OCI-M2 (cell line): ENCODE results near the gene MYLK3.
"Not testable (repeated sequence)": the region's sequence is repeated elsewhere in the genome, so short reads cannot be mapped to it uniquely, and the experiment has no call there.

Experiments used
- DNase-seq: peaks from one replicate; lab custom pipeline; 2025; ENCODE audit not compliant: unreplicated experiment; lab: John Stamatoyannopoulos, UW

MYLK3 gene

GRCh38 chr16:46690281-46691178 is 57.6 kb downstream of the MYLK3 start:
- DNase-seq = no peak

- peak; percentile 87 for DNase-seq
These were observed 58.5 kb downstream of the MYLK3 start, which contains the start of gene ORC6 for GRCh38 chr16:46689365-46690280. TSS of gene ORC6 (plus strand) at chr16:46689659. CDS start at chr16:46689706, 47 bp downstream.

- peak; percentile 87 for DNase-seq
These were observed 59.3 kb downstream of the MYLK3 start, which contains the start of gene VPS35 for GRCh38 chr16:46688654-46689364. TSS of gene VPS35 (minus strand) at chr16:46689178. CDS start at chr16:46689133, 45 bp downstream.

- DNase-seq = no peak
These were observed 60.0 kb downstream of the MYLK3 start for GRCh38 chr16:46688101-46688653.

GRCh38 chr16:46687486-46687885 is 60.7 kb downstream of the MYLK3 start:
- no peak for DNase-seq

GRCh38 chr16:46686815-46687473 is 61.2 kb downstream of the MYLK3 start:
- DNase-seq = no peak

- not testable (repeated sequence) for DNase-seq
These were observed 66.3 kb downstream of the MYLK3 start for GRCh38 chr16:46681867-46682266.

GRCh38 chr16:46677943-46678342 is 70.2 kb downstream of the MYLK3 start:
- not testable (repeated sequence) for DNase-seq

GRCh38 chr16:46673320-46674013 is 74.7 kb downstream of the MYLK3 start:
- no peak for DNase-seq

GRCh38 chr16:46662123-46662522 is 86.0 kb downstream of the MYLK3 start:
- DNase-seq = no peak

- DNase-seq = no peak
These were observed 89.2 kb downstream of the MYLK3 start for GRCh38 chr16:46658925-46659324.
